SU-DHL-6 (cell line): ENCODE measurements around the gene CYP4F22.

Experiments used
- H2AFZ ChIP-seq: fragments of 200-600 bp; sonication (generic); 2 replicates; pipeline ENCODE4 v1.6.1; 2014; ENCODE audit warnings: low read depth, mild to moderate bottlenecking, moderate library complexity, mixed read lengths, antibody characterized with exemption, low read length; ENCODE audit not compliant: severe bottlenecking
- H3F3A ChIP-seq: fragments of 200-600 bp; shearing (Covaris generic); 2 replicates; pipeline ENCODE4 v1.6.0; 2016; ENCODE audit warnings: antibody characterized with exemption, mild to moderate bottlenecking; ENCODE audit not compliant: insufficient read depth
- H3K27ac ChIP-seq: fragments of 200-600 bp; sonication (generic); 2 replicates; pipeline ENCODE4 v1.5.1; 2016; ENCODE audit warnings: low read depth, mild to moderate bottlenecking, low read length, moderate library complexity, mixed read lengths
- H3K27me3 ChIP-seq: fragments of 200-600 bp; sonication (generic), shearing (Covaris generic); 2 replicates; pipeline ENCODE4 v1.6.0; 2014; ENCODE audit warnings: mild to moderate bottlenecking, low read length
- H3K36me3 ChIP-seq: fragments of 200-600 bp; sonication (generic); 2 replicates; pipeline ENCODE4 v1.6.1; 2014; ENCODE audit warnings: mild to moderate bottlenecking, low read length, mixed read lengths
- H3K4me2 ChIP-seq: fragments of 300-600, 200-600 bp; shearing (Covaris generic), sonication (generic); 2 replicates; pipeline ENCODE4 v1.6.0; 2014; ENCODE audit warnings: low read length, low read depth, mild to moderate bottlenecking; ENCODE audit not compliant: poor library complexity, severe bottlenecking
- H3K4me3 ChIP-seq: fragments of 200-600 bp; sonication (generic); 2 replicates; pipeline ENCODE4 v1.5.1; 2014; ENCODE audit warnings: antibody characterized with exemption, low read length, mild to moderate bottlenecking, mixed read lengths; ENCODE audit not compliant: insufficient read depth, poor library complexity, severe bottlenecking
- H3K79me2 ChIP-seq: fragments of 200-600 bp; sonication (generic); 2 replicates; pipeline ENCODE4 v1.6.1; 2014; ENCODE audit warnings: mild to moderate bottlenecking, low read length, moderate library complexity; ENCODE audit not compliant: insufficient read depth
- H3K9ac ChIP-seq: fragments of 200-600 bp; sonication (generic); 2 replicates; pipeline ENCODE4 v1.7.0; 2014; ENCODE audit warnings: mild to moderate bottlenecking, low read length
- H3K9me2 ChIP-seq: fragments of 200-600 bp; sonication (generic); replicated peaks from 2 replicates; pipeline ENCODE4 v1.6.1; 2014; ENCODE audit warnings: low read length; ENCODE audit not compliant: insufficient read depth
- H3K9me3 ChIP-seq: fragments of 200-600 bp; sonication (generic); 2 replicates; pipeline ENCODE4 v1.6.1; 2014; ENCODE audit warnings: low read length, mixed read lengths; ENCODE audit not compliant: insufficient read depth
- H4K20me1 ChIP-seq: fragments of 200-600 bp; sonication (generic); 2 replicates; pipeline ENCODE4 v1.6.1; 2014; ENCODE audit warnings: low read depth, mild to moderate bottlenecking, antibody characterized with exemption, low read length, moderate library complexity, mixed read lengths
- CTCF ChIP-seq: fragments of 200-600 bp; sonication (generic); IDR thresholded peaks from one replicate; pipeline ENCODE4 v1.5.1; 2017; ENCODE audit warnings: antibody characterized with exemption, mild to moderate bottlenecking, low read length, moderate library complexity; ENCODE audit not compliant: insufficient read depth, poor library complexity, severe bottlenecking
- EZH2phosphoT487 ChIP-seq: fragments of 200-600 bp; sonication (generic), shearing (Covaris generic); conservative IDR thresholded peaks from 2 replicates; pipeline ENCODE4 v1.6.1; 2018; ENCODE audit warnings: mild to moderate bottlenecking, antibody characterized with exemption, low read length, moderate library complexity, mixed read lengths

Gene CYP4F22

GRCh38 chr19:15464394-15465385 is 43.6 kb upstream of the CYP4F22 start, which contains the start of gene RASAL3:
TSS of gene RASAL3 (minus strand) at chr19:15464544. CDS start at chr19:15464358, 186 bp downstream.
- no peaks in the 10 kb centered on the region; the same call in 1 of the 2 replicates for H3K79me2 ChIP-seq
- peak within 1 kb of the TSS; percentile 80 for H3K9ac ChIP-seq
- TF ChIP-seq EZH2phosphoT487 (no peak), CTCF (no peak)
- no peaks in the 10 kb centered on the region for H3K27me3 ChIP-seq
- no peaks in the 10 kb centered on the region for H3K9me2 ChIP-seq
- H3F3A ChIP-seq = no peaks in the 10 kb centered on the region
- no peaks in the 10 kb centered on the region for H3K9me3 ChIP-seq
- peak within 1 kb of the TSS; percentile 61 for H2AFZ ChIP-seq
- H3K27ac ChIP-seq = peak within 1 kb of the TSS; percentile 66
- peak within 1 kb of the TSS; percentile 69 for H3K4me3 ChIP-seq
- H3K4me2 ChIP-seq = peak within 1 kb of the TSS; percentile 74
- H4K20me1 ChIP-seq = no peaks in the 10 kb centered on the region
- H3K36me3 ChIP-seq = no peaks in the 10 kb centered on the region

- H2AFZ ChIP-seq = no peak overlapping the region
- H3K4me3 ChIP-seq = no peak overlapping the region
- H3K9me3 ChIP-seq = no peaks in the 10 kb centered on the region
- no peak overlapping the region for H3K4me2 ChIP-seq
- no peak overlapping the region for H3K9ac ChIP-seq
- H3K27me3 ChIP-seq = no peaks in the 10 kb centered on the region
- TF ChIP-seq EZH2phosphoT487 = no peak
- TF ChIP-seq CTCF = no peak
- H3K9me2 ChIP-seq = no peaks in the 10 kb centered on the region
- no peaks in the 10 kb centered on the region for H3F3A ChIP-seq
- H3K36me3 ChIP-seq = no peaks in the 10 kb centered on the region
- H3K79me2 ChIP-seq = no peaks in the 10 kb centered on the region; the same call in 1 of the 2 replicates
- H3K27ac ChIP-seq = no peak overlapping the region
- no peaks in the 10 kb centered on the region for H4K20me1 ChIP-seq
Observed at GRCh38 chr19:15466851-15467733, 41.2 kb upstream of the CYP4F22 start.

GRCh38 chr19:15467734-15468214 is 40.6 kb upstream of the CYP4F22 start:
- Histone ChIP-seq H3K27me3 (no peaks in the 10 kb centered on the region), H3K9me2 (no peaks in the 10 kb centered on the region), H3F3A (no peaks in the 10 kb centered on the region), H3K79me2 (no peaks in the 10 kb centered on the region; the same call in 1 of the 2 replicates), H3K4me2 (no peak overlapping the region), H3K9ac (no peak overlapping the region), H3K36me3 (no peaks in the 10 kb centered on the region), H2AFZ (no peak overlapping the region), H4K20me1 (no peaks in the 10 kb centered on the region), H3K27ac (no peak overlapping the region), H3K4me3 (no peak overlapping the region), H3K9me3 (no peaks in the 10 kb centered on the region)
- TF ChIP-seq CTCF = no peak
- no peak for TF ChIP-seq EZH2phosphoT487
